GM19452 (cell line): ENCODE results near the gene PIERCE2.
A peak's percentile ranks its signal among the peaks of the same experiment; 100 is the strongest.
"Not testable (repeated sequence)": the region's sequence is repeated elsewhere in the genome, so short reads cannot be mapped to it uniquely, and the experiment has no call there.

ENCODE experiments used
- ATAC-seq: cut with Tn5 transposase; IDR thresholded peaks from one replicate; pipeline ENCODE4 v1.9.1; 2021; ENCODE audit not compliant: unreplicated experiment

The PIERCE2 gene

GRCh38 chr15:55422089-55422488 lies 13.8 kb downstream of the PIERCE2 start:
- no peak for ATAC-seq

DNA sequence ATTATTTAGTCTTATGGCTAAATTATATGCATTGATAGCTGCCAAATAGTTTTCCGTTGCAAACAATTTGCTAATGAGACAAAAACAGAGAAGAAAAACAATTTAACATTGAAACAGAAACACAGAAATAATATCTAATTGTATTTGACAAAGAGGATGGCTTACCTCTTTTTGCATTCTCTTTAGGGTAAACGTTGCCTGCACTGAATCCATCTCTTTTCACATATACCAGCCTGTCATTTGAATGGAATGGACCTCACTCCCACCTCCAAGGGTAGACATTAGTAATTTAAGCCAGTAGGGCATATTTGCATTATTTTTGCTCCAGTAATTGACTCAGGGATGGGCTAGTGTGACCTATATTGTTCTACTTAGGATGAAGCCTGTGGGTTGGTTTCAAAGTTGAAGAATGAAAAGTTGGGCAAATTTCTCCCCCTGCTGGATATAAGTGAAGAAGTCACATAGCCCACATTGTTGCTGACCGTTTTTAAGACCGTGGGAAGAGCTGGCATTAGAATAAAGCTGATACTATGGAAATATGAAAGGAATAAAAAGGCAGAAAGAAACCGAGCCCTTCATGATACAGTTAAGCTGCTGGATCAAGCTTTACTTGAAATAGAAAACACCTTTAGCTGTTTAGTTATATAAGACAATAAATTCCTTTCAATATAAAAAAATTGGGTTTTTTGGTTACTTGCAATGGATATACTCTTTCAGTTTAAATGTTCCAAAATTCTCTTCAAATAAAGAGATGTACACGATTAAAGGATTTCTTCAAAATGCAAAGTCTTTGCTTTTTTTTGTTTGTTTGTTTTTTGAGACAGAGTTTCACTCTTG lies 26.9 kb downstream of the PIERCE2 start:
- ATAC-seq, result peak; percentile 60

DNA sequence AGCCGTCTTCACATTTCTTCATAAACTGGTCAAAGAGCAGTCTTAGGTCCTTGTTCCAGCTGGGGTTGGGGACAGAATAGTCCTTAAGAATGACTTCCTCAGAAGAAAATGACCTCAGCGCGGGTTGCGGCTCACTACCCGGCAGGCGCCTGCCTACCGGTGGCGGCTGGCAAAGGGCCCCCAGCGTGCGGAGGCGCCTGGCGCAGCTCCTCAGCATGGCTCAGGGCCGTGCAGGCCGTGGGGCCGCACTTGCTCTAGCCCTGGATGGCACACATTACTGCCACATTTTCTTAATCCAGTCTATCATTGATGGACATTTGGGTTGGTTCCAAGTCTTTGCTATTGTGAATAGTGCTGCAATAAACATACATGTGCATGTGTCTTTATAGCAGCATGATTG lies 34.8 kb downstream of the PIERCE2 start:
- ATAC-seq, result not testable (repeated sequence)

GRCh38 chr15:55445936-55446335 lies 37.6 kb downstream of the PIERCE2 start:
- not testable (repeated sequence) for ATAC-seq

DNA sequence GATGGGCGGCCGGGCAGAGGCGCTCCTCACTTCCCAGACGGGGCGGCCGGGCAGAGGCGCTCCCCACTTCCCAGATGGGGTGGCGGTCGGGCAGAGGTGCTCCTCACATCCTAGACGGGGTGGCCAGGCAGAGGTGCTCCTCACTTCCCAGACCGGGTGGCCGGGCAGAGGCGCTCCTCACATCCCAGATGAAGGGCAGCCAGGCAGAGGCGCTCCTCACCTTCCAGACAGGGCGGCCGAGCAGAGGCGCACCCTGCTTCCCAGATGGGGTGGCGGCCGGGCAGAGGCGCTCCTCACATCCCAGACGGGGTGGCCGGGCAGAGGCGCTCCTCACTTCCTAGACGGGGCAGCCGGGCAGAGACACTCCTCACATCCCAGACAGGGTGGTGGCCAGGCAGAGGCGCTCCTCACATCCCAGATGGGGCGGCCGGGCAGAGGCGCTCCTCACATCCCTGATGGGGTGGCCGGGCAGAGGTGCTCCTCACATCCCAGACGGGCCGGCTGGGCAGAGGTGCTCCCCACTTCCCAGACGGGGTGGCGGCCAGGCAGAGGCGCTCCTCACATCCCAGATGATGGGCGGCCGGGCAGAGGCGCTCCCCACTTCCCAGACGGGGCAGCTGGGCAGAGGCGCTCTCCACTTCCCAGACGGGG lies 38.2 kb downstream of the PIERCE2 start:
- ATAC-seq, result not testable (repeated sequence)

GRCh38 chr15:55447030-55447394 lies 38.7 kb downstream of the PIERCE2 start:
- ATAC-seq, result not testable (repeated sequence)

- ATAC-seq, result no peak
These were observed 49.2 kb downstream of the PIERCE2 start for GRCh38 chr15:55457401-55458022.

DNA sequence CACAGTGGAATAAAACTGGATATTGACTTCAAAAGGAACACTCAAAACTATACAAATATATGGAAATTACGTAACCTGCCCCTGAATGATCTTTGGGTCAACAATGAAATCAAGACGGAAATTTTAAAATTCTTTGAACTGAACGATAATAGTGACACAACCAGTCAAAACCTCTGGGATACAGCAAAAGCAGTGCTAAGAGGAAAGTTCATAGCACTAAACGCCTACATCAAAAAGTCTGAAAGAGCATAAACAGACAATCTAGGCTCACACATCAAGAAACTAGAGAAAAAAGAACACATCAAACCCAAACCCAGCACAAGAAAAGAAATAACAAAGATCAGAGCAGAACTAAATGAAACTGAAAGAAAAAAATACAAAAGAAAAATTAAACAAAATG lies 53.2 kb downstream of the PIERCE2 start:
- ATAC-seq, result no peak

DNA sequence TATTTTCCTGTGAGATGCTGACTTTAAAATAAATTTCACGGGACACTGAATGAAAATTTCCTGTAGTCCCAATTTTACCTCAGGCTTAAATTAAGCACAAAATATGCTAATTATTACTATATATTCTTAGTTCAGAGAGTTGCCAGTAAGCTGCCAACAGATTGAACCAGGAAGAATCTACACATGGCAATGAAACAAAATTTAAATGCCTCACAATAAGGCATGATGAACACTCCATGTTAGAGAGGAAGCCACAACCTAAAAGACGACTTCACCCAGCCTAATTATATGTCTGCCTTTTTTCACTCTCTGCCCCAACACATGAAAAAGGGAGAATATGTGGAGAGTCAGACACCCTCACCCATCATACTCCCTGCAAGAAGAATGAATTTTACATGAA lies 60.0 kb downstream of the PIERCE2 start:
- no peak for ATAC-seq
